Activated naive CD8-positive, alpha-beta T cell treated with anti-CD3 and anti-CD28 coated beads for 36 hours (primary cell): ENCODE results near the gene GNB1L. TPM values are rescaled to one million over a fixed set of nuclear protein-coding genes. Genes with fewer than 3 reads are reported as not detected.
A peak's percentile ranks its signal among the peaks of the same experiment; 100 is the strongest.

Experiments
- DNase-seq: peaks from one replicate; pipeline ENCODE4 v3.0.0; 2021
- H3K27ac Mint-ChIP-seq: one replicate; pipeline ENCODE4 v1.8.0; 2022; ENCODE audit warnings: mild to moderate bottlenecking, moderate library complexity, mixed read lengths
- H3K27me3 Mint-ChIP-seq: one replicate; pipeline ENCODE4 v1.8.0; 2022; ENCODE audit warnings: mild to moderate bottlenecking, mixed read lengths
- H3K36me3 Mint-ChIP-seq: one replicate; pipeline ENCODE4 v1.8.0; 2021; ENCODE audit warnings: mild to moderate bottlenecking, mixed read lengths
- H3K4me1 Mint-ChIP-seq: one replicate; pipeline ENCODE4 v1.8.0; 2021; ENCODE audit warnings: mixed read lengths
- H3K4me3 Mint-ChIP-seq: one replicate; pipeline ENCODE4 v1.8.0; 2022; ENCODE audit warnings: mild to moderate bottlenecking, moderate library complexity, mixed read lengths
- H3K9me3 Mint-ChIP-seq: one replicate; pipeline ENCODE4 v1.8.0; 2022; ENCODE audit warnings: mixed read lengths
- total RNA-seq, 2 experiments: library from RNA; stranded (reverse); gene quantifications; one replicate each; pipeline ENCODE4 v1.2.3, GENCODE V29; 2021

GNB1L gene
- total RNA-seq, 2 experiments from 2014 or later: 14.5 TPM

DNA sequence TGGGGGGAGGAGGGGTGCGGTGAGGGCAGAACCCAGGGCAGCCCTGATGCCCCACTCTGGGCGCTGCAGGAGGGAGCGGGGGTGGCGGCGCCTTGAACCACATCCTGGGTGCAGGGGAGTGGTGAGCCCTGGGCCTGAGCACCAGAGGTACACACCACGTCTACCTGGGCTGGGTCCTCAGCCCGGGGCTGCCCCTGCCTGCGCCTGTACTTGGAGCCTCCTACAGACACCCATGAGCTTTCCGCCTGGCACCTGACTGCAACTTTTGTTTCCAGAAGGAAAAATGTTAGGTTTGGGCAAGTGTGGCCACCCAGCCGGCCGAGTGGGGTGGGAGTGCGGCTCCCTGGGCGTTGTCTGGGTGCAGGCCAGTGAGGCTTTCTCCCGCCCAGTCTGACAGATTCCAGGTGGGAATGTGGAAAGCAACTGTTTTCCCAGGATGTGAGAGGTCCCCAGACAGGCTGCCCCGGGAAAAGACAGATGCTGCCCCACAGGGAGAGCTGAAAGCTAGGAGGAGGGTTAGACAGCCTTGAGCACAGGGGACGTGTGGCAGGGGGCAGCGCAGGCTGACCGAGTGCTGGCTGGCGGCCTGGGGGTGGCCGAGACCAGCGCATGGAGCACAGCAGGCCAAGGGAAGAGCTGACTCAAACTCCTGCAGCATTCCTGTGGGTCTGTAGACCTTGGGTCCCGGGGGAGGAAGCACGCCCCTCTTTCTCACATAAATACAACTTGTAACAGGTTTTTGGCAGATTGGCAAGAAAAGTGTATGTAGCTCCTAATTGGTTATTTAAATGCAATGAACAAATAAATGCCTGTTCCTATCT is 44.1 kb downstream of the GNB1L start:
- Mint-ChIP-seq H3K9me3 (no peaks in the 10 kb centered on the region), H3K36me3 (peaks cover 6% of the 10 kb centered on the region), H3K4me3 (no peak overlapping the region), H3K27me3 (no peaks in the 10 kb centered on the region), H3K4me1 (peaks cover 5% of the 10 kb centered on the region), H3K27ac (no peak overlapping the region)
- peak; percentile 16 for DNase-seq

DNA sequence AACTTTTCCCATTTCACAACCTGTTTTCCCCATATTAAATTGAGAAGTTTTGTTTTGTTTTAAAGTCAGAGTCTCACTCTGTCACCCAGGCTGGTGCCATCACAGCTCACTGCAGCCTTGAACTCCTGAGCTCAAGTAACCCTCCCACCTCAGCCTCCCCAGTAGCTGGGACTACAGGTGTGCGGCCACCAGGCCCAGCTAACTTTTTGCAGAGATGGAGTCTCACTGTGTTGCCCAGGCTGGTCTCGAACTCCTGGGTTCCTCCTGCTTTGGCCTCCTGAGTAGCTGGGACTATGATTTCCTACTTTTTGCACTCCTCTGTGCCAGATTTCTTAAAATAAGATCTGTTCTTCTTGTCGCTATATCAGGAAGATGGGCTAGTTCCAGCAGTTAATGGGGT is 44.9 kb downstream of the GNB1L start:
- DNase-seq: no peak
- Mint-ChIP-seq H3K9me3 (no peaks in the 10 kb centered on the region), H3K27ac (no peak overlapping the region), H3K36me3 (peaks cover 8% of the 10 kb centered on the region), H3K4me3 (no peak overlapping the region), H3K27me3 (no peaks in the 10 kb centered on the region), H3K4me1 (peaks cover 5% of the 10 kb centered on the region)

DNA sequence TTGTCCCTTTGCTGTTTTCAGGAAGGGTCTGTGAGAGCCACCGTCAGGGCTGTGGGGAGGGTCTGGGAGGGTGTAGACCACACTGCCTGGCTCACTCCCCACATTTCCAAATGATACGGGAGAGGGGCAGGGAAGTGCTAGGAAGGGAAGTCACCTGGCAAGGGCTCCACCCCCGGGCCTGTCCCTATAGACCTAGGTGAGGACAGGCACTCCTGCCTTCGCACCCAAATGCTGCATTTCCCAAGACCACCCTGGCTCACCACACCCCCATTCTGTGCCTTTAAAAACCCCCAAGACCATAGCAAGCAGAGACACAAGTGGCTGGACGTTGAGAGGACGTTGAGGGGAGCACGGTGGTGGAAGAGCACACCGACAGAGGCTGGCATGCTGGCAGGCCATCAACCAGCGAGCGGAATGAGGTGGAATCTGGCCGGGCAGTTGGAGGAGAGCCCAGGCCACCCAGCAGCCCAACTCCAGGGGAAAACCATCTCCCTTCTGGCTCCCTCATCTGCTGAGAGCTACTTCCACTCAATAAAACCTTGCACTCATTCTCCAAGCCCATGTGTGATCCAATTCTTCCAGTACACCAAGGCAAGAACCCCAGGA is 45.7 kb downstream of the GNB1L start:
- Mint-ChIP-seq H3K4me1 (peaks cover 5% of the 10 kb centered on the region), H3K27ac (no peak overlapping the region), H3K27me3 (no peaks in the 10 kb centered on the region), H3K9me3 (no peaks in the 10 kb centered on the region), H3K4me3 (no peak overlapping the region), H3K36me3 (peaks cover 8% of the 10 kb centered on the region)
- no peak for DNase-seq

DNA sequence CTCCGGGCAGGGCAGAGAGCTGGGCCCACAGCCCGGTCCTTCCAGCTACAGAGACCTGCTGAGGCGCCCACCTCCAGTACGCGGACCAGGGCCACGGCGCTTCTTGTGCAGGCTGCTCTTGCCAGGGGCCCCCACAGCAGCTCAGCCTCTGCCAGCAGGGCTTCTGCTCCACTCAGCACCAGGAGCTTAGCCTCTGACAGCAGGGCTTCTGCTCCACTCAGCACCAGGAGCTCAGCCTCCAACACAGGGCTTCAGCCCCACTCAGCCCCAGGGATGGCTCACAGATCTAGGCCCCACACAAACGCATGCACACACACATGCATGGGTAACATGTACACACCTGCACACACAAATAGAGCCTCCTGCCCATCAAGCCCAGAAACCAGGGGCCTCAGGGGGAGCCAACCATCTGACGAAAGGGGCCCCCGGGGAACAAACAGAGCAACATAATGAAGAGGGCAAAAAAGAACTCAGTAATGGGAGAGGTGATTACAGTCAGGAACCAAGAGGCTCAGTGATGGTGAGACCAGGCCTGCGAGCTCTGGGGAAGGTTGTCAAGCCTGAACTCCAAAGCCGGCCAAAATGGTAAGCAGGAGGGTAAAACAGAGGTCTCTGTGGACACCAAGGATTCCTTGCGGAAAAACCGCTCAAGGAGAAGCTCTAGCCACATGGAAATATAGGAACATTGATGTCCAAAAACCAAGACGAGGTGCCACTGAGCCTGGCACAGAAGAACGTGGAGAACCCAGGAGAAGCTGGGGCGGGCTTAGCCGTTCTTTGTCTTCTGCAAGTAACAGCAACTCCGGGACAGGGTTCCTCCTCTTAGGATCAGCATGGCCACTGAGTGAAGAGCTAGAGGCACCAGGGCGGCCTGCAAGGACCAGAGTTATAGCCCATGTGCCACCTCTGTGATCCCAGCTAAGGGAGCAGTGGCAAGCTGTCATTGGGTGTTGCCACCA is 46.5 kb downstream of the GNB1L start:
- Mint-ChIP-seq H3K27ac (no peak overlapping the region), H3K27me3 (no peaks in the 10 kb centered on the region), H3K36me3 (peaks cover 8% of the 10 kb centered on the region), H3K4me1 (peaks cover 5% of the 10 kb centered on the region), H3K9me3 (no peaks in the 10 kb centered on the region), H3K4me3 (no peak overlapping the region)
- no peak for DNase-seq

DNA sequence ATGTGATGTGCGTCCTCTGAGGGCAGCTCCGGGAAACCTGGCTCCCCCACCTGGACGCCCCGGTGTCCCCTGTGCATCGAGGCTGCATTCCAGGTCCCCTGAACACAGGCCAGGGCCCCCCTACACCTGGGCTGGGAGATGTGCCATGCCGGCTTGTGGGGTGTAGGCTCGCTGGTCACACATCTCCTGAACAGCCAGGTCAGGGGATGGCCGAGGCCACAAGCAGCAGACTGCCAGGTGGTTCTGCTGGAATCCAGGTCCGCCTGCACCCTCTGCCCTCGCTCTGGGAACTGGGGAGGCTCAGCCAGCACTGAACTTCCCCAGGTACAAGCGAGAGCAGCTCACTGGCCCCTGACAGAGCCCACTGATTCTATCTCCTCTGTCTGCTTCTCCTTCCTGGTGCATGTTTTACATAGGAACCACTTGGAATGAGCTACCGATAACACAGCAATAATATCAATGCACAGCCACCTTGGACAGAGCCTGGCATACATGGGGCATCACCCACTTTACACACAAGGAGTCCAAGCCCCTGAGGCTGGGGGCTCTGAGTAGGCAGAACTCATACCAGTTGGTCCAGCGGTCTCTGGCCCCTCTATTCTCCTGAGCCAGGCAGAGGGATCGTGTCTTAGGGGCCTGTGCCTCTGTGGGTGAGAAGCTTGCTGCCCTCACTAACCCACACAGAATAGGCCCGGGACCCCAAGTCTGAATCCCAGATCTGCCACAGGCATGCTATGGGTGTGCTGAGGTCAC is 47.3 kb downstream of the GNB1L start:
- Mint-ChIP-seq H3K4me3 (no peak overlapping the region), H3K9me3 (no peaks in the 10 kb centered on the region), H3K27ac (no peak overlapping the region), H3K27me3 (no peaks in the 10 kb centered on the region), H3K36me3 (peaks cover 8% of the 10 kb centered on the region), H3K4me1 (peaks cover 5% of the 10 kb centered on the region)
- no peak for DNase-seq

DNA sequence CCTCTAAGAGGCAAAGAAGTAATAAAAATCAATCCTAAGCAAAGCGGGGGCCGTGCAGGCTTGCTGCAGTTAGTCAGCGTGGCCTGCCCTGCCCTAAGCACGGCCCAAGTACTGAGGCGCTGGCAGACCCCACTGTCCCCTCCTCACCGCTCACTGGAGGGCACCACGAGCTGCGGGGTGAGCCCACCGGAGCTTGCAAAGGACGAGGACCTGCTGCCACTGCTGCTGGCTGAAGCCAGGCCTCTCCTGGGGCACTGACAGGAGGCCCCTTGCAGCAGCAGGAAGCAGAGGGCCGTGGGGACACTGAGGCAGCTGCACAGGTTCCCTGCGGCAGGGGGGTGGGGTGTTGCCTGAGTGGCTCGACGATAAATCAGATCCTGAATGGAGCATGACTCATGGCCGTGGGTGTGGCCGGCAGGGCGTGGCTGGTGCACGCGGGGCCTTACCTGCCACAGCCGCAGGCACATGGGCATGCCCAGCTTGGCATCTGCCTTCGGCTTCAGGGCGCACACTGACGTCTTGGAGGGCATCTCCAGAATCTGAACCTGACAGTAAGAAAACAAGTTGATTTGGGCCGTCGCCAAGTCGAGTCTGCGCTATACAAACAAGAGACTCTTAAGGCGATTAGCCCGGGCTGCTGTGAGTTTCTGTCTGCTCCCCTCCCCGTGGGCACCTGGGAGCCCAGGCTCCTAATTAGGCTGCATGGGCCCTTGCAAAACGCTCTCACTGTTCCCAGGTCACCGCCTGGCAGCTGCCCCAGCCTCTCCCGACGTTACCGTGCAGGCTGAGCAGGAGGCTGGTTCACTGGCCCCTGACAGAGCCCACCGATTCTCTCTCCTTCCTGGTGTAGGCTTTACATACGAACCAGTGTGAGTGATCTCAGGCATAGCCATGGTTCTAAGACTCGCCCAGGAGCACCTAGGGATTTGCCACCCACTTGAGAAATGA is 48.2 kb downstream of the GNB1L start:
- no peak for DNase-seq
- no peaks in the 10 kb centered on the region for H3K27me3 Mint-ChIP-seq
- peaks cover 8% of the 10 kb centered on the region for H3K36me3 Mint-ChIP-seq

DNA sequence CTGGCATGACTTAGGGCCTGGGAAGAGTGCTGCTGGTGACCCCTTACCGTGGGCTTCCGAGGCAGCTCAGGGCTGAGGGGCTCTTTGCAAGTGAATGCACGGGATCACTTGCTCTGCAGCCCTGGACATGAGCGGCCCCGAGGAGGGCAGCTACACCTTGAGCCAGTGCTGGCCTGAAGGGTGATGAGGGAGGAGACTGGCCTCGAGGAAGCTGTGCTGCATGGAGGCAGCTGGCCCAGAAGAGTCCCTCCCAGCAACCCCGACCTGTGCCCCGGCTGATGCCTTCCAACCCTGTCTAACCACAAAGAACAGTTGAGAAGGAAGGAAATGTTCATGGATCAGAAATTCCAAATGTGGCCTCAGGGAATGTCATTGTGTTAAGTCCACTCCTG is 48.9 kb downstream of the GNB1L start:
- Mint-ChIP-seq H3K9me3 (no peaks in the 10 kb centered on the region), H3K36me3 (peaks cover 8% of the 10 kb centered on the region), H3K27me3 (no peaks in the 10 kb centered on the region), H3K4me3 (no peak overlapping the region), H3K27ac (no peak overlapping the region), H3K4me1 (peaks cover 3% of the 10 kb centered on the region)
- no peak for DNase-seq

More for the DNA sequence above, 48.2 kb downstream of the GNB1L start:
- peaks cover 5% of the 10 kb centered on the region for H3K4me1 Mint-ChIP-seq
- H3K9me3 Mint-ChIP-seq: no peaks in the 10 kb centered on the region
- no peak overlapping the region for H3K27ac Mint-ChIP-seq
- H3K4me3 Mint-ChIP-seq: no peak overlapping the region

DNA sequence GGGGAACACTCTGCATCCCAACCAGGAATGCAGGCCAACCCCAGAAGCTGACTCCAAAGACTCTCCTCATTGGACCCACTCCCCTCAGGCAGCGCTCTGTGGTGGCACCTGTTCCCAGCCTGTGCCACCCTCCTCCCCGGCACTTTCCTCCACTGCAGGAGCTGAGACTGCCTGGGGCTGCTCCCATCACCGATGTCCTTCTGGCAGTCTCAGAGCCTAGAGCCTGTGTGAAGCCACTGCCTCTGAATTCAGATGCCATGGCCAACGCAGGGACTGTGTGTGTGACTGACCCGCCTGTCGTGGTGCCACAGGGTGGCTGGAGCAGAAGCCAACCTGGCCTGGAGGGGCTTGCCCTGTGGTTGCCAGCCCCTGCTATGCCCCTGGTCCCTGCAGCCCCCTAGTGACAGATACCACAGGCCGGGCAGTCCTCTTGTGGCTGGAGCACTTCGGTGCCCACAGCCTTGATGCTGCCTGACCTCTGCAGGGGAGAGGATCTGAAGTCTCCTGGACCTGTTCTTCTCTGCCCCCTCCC is 50.9 kb downstream of the GNB1L start:
- peaks cover 8% of the 10 kb centered on the region for H3K36me3 Mint-ChIP-seq
- H3K9me3 Mint-ChIP-seq: no peaks in the 10 kb centered on the region
- H3K27ac Mint-ChIP-seq: no peak overlapping the region
- no peaks in the 10 kb centered on the region for H3K27me3 Mint-ChIP-seq
- no peak overlapping the region for H3K4me3 Mint-ChIP-seq
- no peaks in the 10 kb centered on the region for H3K4me1 Mint-ChIP-seq
- DNase-seq: no peak

DNA sequence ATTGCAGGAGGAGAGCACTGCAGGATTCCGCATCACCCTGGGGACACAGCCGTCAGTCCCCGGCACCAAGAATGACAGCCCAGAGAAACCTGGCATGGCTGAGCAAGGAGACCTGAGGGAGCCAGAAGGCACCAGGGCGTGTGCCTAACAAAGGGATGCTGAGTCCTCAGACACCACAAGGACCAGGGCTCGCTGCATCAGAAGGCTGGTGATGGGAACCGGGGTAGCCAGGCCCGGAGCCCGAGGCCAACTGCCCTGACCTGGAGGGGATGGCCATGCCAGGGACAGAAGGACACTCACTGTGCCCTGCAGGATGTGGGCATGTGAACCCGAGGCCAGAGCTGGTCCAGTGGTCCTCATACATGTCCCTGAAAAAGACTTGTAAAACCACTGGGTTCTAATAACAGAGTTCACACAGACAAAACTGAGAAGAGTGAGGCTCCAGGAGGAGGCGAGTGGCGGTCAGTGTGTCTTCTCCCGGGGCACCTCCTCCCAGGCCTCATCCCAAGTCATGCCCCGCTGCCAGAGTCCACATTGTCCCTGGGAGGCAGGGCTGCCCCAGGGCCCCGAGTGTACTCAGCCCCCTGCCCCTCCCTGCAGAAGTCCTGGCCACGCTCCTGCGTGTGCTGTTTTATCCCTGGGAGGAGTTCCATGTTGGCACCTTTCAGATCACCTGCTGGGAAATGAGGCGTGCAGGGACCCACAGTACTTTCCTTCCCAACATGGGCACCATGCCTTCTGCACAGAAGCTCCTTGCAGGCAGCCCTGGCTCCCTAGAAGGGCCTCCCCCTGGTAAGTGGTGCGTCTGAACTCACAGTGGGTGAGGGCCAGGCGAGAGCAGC is 51.6 kb downstream of the GNB1L start:
- H3K27me3 Mint-ChIP-seq: no peaks in the 10 kb centered on the region
- no peaks in the 10 kb centered on the region for H3K4me1 Mint-ChIP-seq
- no peak for DNase-seq
- H3K27ac Mint-ChIP-seq: no peak overlapping the region
- H3K9me3 Mint-ChIP-seq: no peaks in the 10 kb centered on the region
- H3K4me3 Mint-ChIP-seq: no peak overlapping the region
- peaks cover 8% of the 10 kb centered on the region for H3K36me3 Mint-ChIP-seq

DNA sequence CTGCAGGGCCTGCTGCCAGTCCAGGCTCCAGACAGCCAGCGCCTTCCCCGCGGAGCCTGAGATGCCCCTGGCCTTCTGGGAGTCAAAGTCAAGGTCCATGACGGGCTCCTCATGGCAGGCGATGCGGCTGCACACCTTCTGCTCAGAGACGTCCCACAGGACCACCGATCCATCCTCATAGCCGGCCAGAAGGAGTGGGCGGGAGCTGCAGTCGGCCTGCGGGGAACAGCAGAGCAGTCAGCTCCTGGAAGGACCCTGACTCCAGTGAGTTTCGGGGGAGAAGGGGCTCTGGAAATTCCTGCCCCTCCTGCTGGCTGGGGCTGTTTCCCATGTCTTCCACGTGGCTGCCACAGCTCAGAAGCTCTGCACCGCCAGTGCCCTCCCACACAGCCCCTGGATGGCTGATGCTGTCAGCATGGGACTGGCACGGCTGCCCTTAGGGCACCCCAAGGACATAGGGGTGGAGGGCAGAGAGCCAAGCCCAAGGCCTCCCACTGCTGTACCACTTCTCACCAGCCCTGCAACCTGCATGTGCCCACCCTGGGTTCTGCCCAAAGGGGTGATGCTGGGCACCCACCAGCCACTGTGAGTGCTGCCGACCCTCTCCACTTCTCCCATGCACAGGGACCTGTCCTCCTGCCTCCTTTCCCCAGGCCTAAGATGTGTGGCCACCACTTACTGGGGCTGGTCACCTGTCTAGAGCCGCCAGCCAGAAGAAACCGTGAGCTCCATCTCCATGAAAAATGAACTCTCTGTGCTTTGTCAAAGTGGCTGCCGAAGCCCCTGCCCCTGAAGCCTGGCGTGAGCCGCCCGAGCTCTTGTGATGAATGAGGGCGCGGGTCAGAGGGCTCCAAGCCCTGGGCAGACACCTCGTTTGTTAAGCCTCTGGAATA is 52.4 kb downstream of the GNB1L start:
- no peaks in the 10 kb centered on the region for H3K27me3 Mint-ChIP-seq
- no peaks in the 10 kb centered on the region for H3K9me3 Mint-ChIP-seq
- H3K36me3 Mint-ChIP-seq: peaks cover 8% of the 10 kb centered on the region
- DNase-seq: no peak
- H3K4me3 Mint-ChIP-seq: no peak overlapping the region
- H3K27ac Mint-ChIP-seq: no peak overlapping the region
- no peaks in the 10 kb centered on the region for H3K4me1 Mint-ChIP-seq

DNA sequence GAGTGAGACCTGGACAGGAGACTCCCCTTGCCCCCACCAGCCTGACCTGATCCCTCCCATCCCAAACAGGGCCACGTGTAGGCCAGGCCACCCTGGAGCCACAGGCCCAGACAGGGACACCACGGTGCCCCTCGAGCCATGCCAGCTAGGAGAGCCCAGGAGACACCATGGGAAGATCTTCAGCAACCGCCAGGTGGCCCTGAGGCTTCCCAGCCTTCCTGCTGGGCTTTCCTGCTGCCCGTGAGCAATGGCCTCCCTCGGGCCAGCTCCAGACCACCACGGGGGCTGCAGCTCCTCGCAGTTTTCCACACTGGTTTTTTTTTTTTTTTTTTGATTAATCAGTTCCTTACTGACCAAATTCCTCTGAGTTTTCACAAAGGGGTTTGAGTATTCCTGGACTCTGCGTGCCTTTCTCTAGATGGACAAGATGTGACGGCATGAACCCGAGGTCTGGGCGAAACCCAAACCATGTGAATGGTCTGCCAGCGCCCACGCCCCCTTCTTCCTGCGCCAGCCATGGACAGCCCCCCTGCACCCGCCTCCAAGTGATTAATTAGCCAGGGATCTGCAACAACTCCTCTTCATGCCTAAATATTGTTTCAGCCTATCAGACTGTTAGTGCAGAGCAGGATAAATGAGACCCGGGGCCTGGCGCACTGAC is 53.2 kb downstream of the GNB1L start:
- DNase-seq: no peak
- H3K36me3 Mint-ChIP-seq: peaks cover 8% of the 10 kb centered on the region
- H3K4me1 Mint-ChIP-seq: no peaks in the 10 kb centered on the region
- H3K9me3 Mint-ChIP-seq: no peaks in the 10 kb centered on the region
- no peak overlapping the region for H3K4me3 Mint-ChIP-seq
- H3K27me3 Mint-ChIP-seq: no peaks in the 10 kb centered on the region
- H3K27ac Mint-ChIP-seq: no peak overlapping the region

DNA sequence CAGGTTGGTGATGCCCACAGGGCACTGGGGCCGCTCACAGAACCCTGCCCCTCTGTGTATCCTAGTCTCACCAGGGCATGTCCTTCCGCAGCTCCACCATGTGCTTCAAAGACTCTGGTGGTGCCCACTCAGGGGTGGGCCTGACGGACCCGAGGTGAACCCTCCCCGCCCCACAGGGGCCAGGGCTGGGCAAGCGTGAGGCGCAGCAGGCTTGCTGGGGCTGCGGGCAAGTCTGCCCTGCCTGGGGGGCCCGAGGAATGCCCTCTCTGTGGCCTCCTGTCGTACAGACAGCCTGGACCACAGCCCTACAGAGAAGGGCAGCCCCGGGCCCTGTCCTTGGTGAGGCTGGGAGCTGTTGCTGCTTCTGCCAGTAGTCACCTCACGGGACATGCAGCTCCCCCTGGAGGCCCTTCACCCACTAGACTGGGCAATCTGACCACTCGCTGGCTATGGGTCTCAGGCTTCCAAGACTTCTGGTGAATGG is 53.9 kb downstream of the GNB1L start:
- peaks cover 6% of the 10 kb centered on the region for H3K36me3 Mint-ChIP-seq
- H3K4me1 Mint-ChIP-seq: no peaks in the 10 kb centered on the region
- no peak overlapping the region for H3K27ac Mint-ChIP-seq
- H3K27me3 Mint-ChIP-seq: no peaks in the 10 kb centered on the region
- no peak for DNase-seq
- H3K9me3 Mint-ChIP-seq: no peaks in the 10 kb centered on the region
- no peak overlapping the region for H3K4me3 Mint-ChIP-seq
